HepG2 (cell line): Measurements from ENCODE around the gene DOCK2. TPM values are rescaled to one million over a fixed set of nuclear protein-coding genes. Genes with fewer than 3 reads are reported as not detected.
"Not testable (repeated sequence)": the region's sequence is repeated elsewhere in the genome, so short reads cannot be mapped to it uniquely, and the experiment has no call there.

Experiments
- ATAC-seq: fragments of 200-7000 bp; cut with Tn5 transposase; 3 replicates; pipeline ENCODE4 v1.9.1; 2020; ENCODE audit warnings: mild to moderate bottlenecking, moderate library complexity
- BruUV-seq: library from RNA; stranded (reverse); fragments of 400-500 nt; replicated peaks from 2 replicates; lab custom pipeline; 2021; lab: Mats Ljungman, UMichigan
- CTCF ChIA-PET: fragments of 300-600 bp; formaldehyde crosslinking; extraction: SDS; loops from one replicate; lab custom pipeline; 2021; ENCODE audit warnings: low total read pairs, inconsistent platforms, low intra/inter-chr PET ratio; lab: Yijun Ruan, JAX
- POLR2A ChIA-PET: fragments of 350-600 bp; sonication (Branson Sonifier 250); formaldehyde crosslinking; loops from one replicate; lab custom pipeline; 2020; ENCODE audit warnings: antibody characterized with exemption, inconsistent platforms; lab: Yijun Ruan, JAX
- DNase-seq: peaks from one replicate; pipeline ENCODE4 v3.0.0-alpha.2; 2015; ENCODE audit warnings: low spot score
- FAIRE-seq: peaks from 3 replicates; lab custom pipeline; 2011; peaks lifted over from hg19 to GRCh38; lab: Jason Lieb, UNC
- H2AFZ ChIP-seq: one replicate; pipeline ENCODE4 v1.6.1; 2011; ENCODE audit warnings: low read length, inconsistent platforms
- H3K27ac ChIP-seq: fragments of 300-600 bp; 3 replicates; pipeline ENCODE4 v1.8.0; 2011; ENCODE audit warnings: mixed run types, mild to moderate bottlenecking, mixed read lengths, low read length, inconsistent platforms; ENCODE audit not compliant: insufficient read depth; ENCODE audit errors: extremely low read length
- H3K27me3 ChIP-seq, 2 experiments: fragments of 200-600 bp in 1 of 2; 2 replicates in 1 of 2; 3 replicates in 1 of 2; pipeline versions ENCODE4 v1.6.0 to v1.8.0; 2011; ENCODE audit warnings: low read length in 2 of 2, mild to moderate bottlenecking in 2 of 2, moderate library complexity in 2 of 2, inconsistent platforms in 1 of 2; ENCODE audit not compliant: insufficient read depth in 2 of 2, control insufficient read depth in 1 of 2
- H3K36me3 ChIP-seq, 2 experiments: fragments of 200-600 bp in 1 of 2; replicated peaks in 1 of 2; 2 replicates in 1 of 2; 3 replicates in 1 of 2; pipeline versions ENCODE4 v1.5.1 to v1.8.0; 2011; ENCODE audit warnings: low read length in 2 of 2, inconsistent platforms in 1 of 2; ENCODE audit not compliant: insufficient read depth in 2 of 2, control insufficient read depth in 1 of 2
- H3K4me1 ChIP-seq: 2 replicates; pipeline ENCODE4 v1.5.1; 2012; ENCODE audit warnings: low read length, inconsistent platforms; ENCODE audit not compliant: insufficient read depth
- H3K4me2 ChIP-seq: 2 replicates; pipeline ENCODE4 v1.6.0; 2011; ENCODE audit warnings: low read depth, low read length, inconsistent platforms
- H3K4me3 ChIP-seq, 3 experiments: fragments of 200-600 bp in 1 of 3; sonication (generic), shearing (Covaris generic) in 1 of 3; replicated peaks in 1 of 3; 2 replicates each; pipeline ENCODE4 v1.5.1; 2011 to 2016; ENCODE audit warnings: low read length in 3 of 3, inconsistent platforms in 2 of 3, low read depth in 2 of 3, mild to moderate bottlenecking in 2 of 3, control low read depth in 1 of 3, mixed read lengths in 1 of 3; ENCODE audit not compliant: insufficient read depth in 1 of 3
- H3K79me2 ChIP-seq: one replicate; pipeline ENCODE4 v1.6.1; 2011; ENCODE audit warnings: low read length, inconsistent platforms; ENCODE audit not compliant: insufficient read depth
- H3K9ac ChIP-seq: 2 replicates; pipeline ENCODE4 v1.6.0; 2011; ENCODE audit warnings: mild to moderate bottlenecking, low read depth, low read length, inconsistent platforms; ENCODE audit not compliant: insufficient read depth
- H3K9me3 ChIP-seq: 2 replicates; pipeline ENCODE4 v1.5.1; 2012; ENCODE audit warnings: mild to moderate bottlenecking, low read length
- H4K20me1 ChIP-seq: 2 replicates; pipeline ENCODE4 v1.6.0; 2011; ENCODE audit warnings: inconsistent platforms, mild to moderate bottlenecking, low read length, moderate library complexity; ENCODE audit not compliant: insufficient read depth
- CEBPG ChIP-seq: IDR thresholded peaks from 2 replicates; pipeline ENCODE4 v1.6.1; 2016
- DPF2 ChIP-seq: sonication (generic); formaldehyde crosslinking; IDR thresholded peaks from 2 replicates; pipeline ENCODE4 v1.4.0; 2020; ENCODE audit warnings: mild to moderate bottlenecking, low read depth, missing genetic modification reagents, borderline replicate concordance
- GLI4 ChIP-seq: sonication (generic); formaldehyde crosslinking; IDR thresholded peaks from 2 replicates; pipeline ENCODE4 v1.5.1; 2020; ENCODE audit warnings: missing genetic modification reagents, mild to moderate bottlenecking, moderate library complexity, borderline replicate concordance
- PHB2 ChIP-seq: fragments of 450-650 bp; IDR thresholded peaks from 2 replicates; pipeline ENCODE4 v1.6.1; 2018; ENCODE audit not compliant: partially characterized antibody
- U2AF2 ChIP-seq: fragments of 200-400 bp; formaldehyde crosslinking; IDR thresholded peaks from 2 replicates; pipeline ENCODE4 v1.6.1; 2017; ENCODE audit warnings: low read depth, mild to moderate bottlenecking, low read length
- ZBTB1 ChIP-seq: sonication (generic); formaldehyde crosslinking; IDR thresholded peaks from 2 replicates; pipeline ENCODE4 v1.4.0; 2020; ENCODE audit warnings: missing genetic modification reagents, borderline replicate concordance
- ZBTB4 ChIP-seq: sonication (generic); formaldehyde crosslinking; IDR thresholded peaks from 2 replicates; pipeline ENCODE4 v1.4.0; 2020; ENCODE audit warnings: missing genetic modification reagents, mild to moderate bottlenecking, borderline replicate concordance
- ZEB1 ChIP-seq: IDR thresholded peaks from 2 replicates; pipeline ENCODE4 v1.6.1; 2012; ENCODE audit warnings: mild to moderate bottlenecking, low read depth, inconsistent platforms; ENCODE audit not compliant: insufficient replicate concordance
- ZNF432 ChIP-seq: sonication (generic); formaldehyde crosslinking; IDR thresholded peaks from 2 replicates; pipeline ENCODE4 v1.5.0; 2020; ENCODE audit warnings: missing genetic modification reagents, mild to moderate bottlenecking, borderline replicate concordance
- WGBS: methylation state at CpG from one replicate; pipeline ENCODE4 v1.1.6; 2017; ENCODE audit warnings: low lambda C conversion rate; 5-methylcytosine and 5-hydroxymethylcytosine counted together
- in situ Hi-C: cut with HindIII; loops from 2 replicates; pipeline ENCODE4 v1.10.0; 2017; ENCODE audit warnings: low pct_unique_long_range_greater_than_20kb; ENCODE audit not compliant: extremely low pct_ligation_motif_present
- intact Hi-C: fragments of 100-400 bp; cut with micrococcal nuclease; formaldehyde crosslinking; loops from one replicate; pipeline ENCODE4 v1.10.0; 2022; ENCODE audit not compliant: unreplicated experiment
- polyA plus RNA-seq, 8 experiments: library from polyadenylated mRNA; depleted of rRNA in 3 of 8; stranded (reverse) in 7 of 8; unstranded in 1 of 8; fragments of >200 nt; fragmentation: Illumina TruSeq in 4 of 8; extraction: Trizol in 4 of 8; gene quantifications; 2 replicates each; pipeline versions ENCODE4 v1.2.1 to v1.2.3, GENCODE V29; 2011 to 2016; ENCODE audit warnings: low read depth in 4 of 8, missing spikeins in 1 of 8, mixed read lengths in 1 of 8; ENCODE audit not compliant: insufficient read depth in 1 of 8
- total RNA-seq, 5 experiments: library from RNA; depleted of rRNA; stranded (reverse); fragments of >200 nt; fragmentation: Illumina TruSeq; extraction: Trizol; gene quantifications; 2 replicates each; pipeline ENCODE4 v1.2.3, GENCODE V29; 2016; ENCODE audit warnings: low read depth in 1 of 5
- TF ChIP-seq, protein P1 (sequence below): sonication (generic); formaldehyde crosslinking; conservative IDR thresholded peaks from 2 replicates; pipeline ENCODE4 v1.4.0; 2020; ENCODE audit warnings: missing genetic modification reagents
- TF ChIP-seq, protein P2 (sequence below): sonication (generic); formaldehyde crosslinking; IDR thresholded peaks from 2 replicates; pipeline ENCODE4 v1.4.0; 2020; ENCODE audit warnings: missing genetic modification reagents

The DOCK2 gene
- total and polyA plus RNA-seq, 2 of the 13 experiments (the other 11 are each of a cell fraction or from before 2014, with no cell fraction given): not detected

DNA sequence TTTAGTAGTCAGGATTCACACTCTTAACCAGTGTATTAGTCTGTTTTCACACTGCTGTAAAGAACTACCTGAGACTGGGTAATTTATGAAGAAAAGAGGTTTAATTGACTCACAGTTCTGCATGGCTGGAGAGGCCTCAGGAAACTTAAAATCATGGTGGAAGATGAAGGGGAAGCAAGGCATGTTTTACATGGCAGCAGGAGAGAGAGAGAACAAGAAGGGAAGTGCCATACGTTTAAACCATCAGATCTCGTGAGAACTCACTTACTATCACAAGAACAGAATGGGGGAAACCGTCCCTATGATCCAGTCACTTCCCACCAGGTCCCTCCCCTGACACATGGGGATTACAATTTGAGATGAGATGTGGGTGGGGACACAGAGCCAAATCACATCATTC, 25.4 kb downstream of the DOCK2 start:
- H3K27ac ChIP-seq, H3K9me3 ChIP-seq, H2AFZ ChIP-seq, DNase-seq, H3K4me1 ChIP-seq, POLR2A ChIA-PET, H3K36me3 ChIP-seq, H4K20me1 ChIP-seq, H3K9ac ChIP-seq, ATAC-seq, CTCF ChIA-PET, H3K4me2 ChIP-seq, in situ Hi-C loops, H3K27me3 ChIP-seq, FAIRE-seq, H3K4me3 ChIP-seq, H3K79me2 ChIP-seq, intact Hi-C loops, BruUV-seq: not testable (repeated sequence)
- WGBS: 1% methylated on average over 3 of the region's 3 CpGs

GRCh38 chr5:169663537-169663936, 26.5 kb downstream of the DOCK2 start:
- Histone ChIP-seq H2AFZ (no peak overlapping the region), H3K4me3 (no peak overlapping the region), H3K4me2 (no peak overlapping the region), H4K20me1 (no peaks in the 10 kb centered on the region), H3K4me1 (no peaks in the 10 kb centered on the region), H3K36me3 (no peaks in the 10 kb centered on the region), H3K79me2 (no peaks in the 10 kb centered on the region), H3K9me3 (no peaks in the 10 kb centered on the region), H3K9ac (no peak overlapping the region), H3K27ac (no peak overlapping the region), H3K27me3 (no peaks in the 10 kb centered on the region)
- no peak for ATAC-seq
- CTCF ChIA-PET: no interaction called here
- TF ChIP-seq ZNF432 (no peak), ZBTB1 (no peak), U2AF2 (no peak), GLI4 (CRISPR knock-in tag) (no peak), ZEB1 (no peak), ZBTB4 (CRISPR knock-in tag) (no peak), CEBPG (CRISPR knock-in tag) (no peak), PHB2 (no peak), DPF2 (CRISPR knock-in tag) (no peak)
- TF ChIP-seq, protein P1, sequence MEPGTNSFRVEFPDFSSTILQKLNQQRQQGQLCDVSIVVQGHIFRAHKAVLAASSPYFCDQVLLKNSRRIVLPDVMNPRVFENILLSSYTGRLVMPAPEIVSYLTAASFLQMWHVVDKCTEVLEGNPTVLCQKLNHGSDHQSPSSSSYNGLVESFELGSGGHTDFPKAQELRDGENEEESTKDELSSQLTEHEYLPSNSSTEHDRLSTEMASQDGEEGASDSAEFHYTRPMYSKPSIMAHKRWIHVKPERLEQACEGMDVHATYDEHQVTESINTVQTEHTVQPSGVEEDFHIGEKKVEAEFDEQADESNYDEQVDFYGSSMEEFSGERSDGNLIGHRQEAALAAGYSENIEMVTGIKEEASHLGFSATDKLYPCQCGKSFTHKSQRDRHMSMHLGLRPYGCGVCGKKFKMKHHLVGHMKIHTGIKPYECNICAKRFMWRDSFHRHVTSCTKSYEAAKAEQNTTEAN (CRISPR knock-in tag): no peak
- TF ChIP-seq, protein P2, sequence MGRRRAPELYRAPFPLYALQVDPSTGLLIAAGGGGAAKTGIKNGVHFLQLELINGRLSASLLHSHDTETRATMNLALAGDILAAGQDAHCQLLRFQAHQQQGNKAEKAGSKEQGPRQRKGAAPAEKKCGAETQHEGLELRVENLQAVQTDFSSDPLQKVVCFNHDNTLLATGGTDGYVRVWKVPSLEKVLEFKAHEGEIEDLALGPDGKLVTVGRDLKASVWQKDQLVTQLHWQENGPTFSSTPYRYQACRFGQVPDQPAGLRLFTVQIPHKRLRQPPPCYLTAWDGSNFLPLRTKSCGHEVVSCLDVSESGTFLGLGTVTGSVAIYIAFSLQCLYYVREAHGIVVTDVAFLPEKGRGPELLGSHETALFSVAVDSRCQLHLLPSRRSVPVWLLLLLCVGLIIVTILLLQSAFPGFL (CRISPR knock-in tag): no peak
- DNase-seq: no peak
- in situ Hi-C loops (no loop called here), intact Hi-C loops (no loop called here)
- BruUV-seq: no TSS peak
- no peak for FAIRE-seq
- WGBS: 0% methylated on average over 1 of the region's 1 CpG
- POLR2A ChIA-PET: no interaction called here
